Activated T-cell treated with anti-CD3 and anti-CD28 coated beads for 24 hours (primary cell): ENCODE results near the gene EGFLAM.
A peak's percentile ranks its signal among the peaks of the same experiment; 100 is the strongest.

Source experiments
- DNase-seq: peaks from one replicate; pipeline ENCODE4 v3.0.0-alpha.2; 2020; ENCODE audit warnings: low read depth

The EGFLAM gene

GRCh38 chr5:38420691-38421390, 162.5 kb downstream of the EGFLAM start:
- DNase-seq, result peak; percentile 11

GRCh38 chr5:38422622-38423021, 164.3 kb downstream of the EGFLAM start:
- no peak for DNase-seq

- no peak for DNase-seq
These were observed 165.2 kb downstream of the EGFLAM start for GRCh38 chr5:38423276-38424147.

GRCh38 chr5:38424148-38425060, 166.0 kb downstream of the EGFLAM start:
- DNase-seq, result no peak

GRCh38 chr5:38426490-38426889, 168.1 kb downstream of the EGFLAM start:
- no peak for DNase-seq

- no peak for DNase-seq
These were observed 168.9 kb downstream of the EGFLAM start for GRCh38 chr5:38426986-38427950.

GRCh38 chr5:38431242-38431853, 173.0 kb downstream of the EGFLAM start:
- no peak for DNase-seq

- no peak for DNase-seq
These were observed 175.0 kb downstream of the EGFLAM start for GRCh38 chr5:38433160-38433861.

GRCh38 chr5:38434966-38435705, 176.8 kb downstream of the EGFLAM start:
- no peak for DNase-seq

- DNase-seq, result no peak
These were observed 180.4 kb downstream of the EGFLAM start for GRCh38 chr5:38438757-38439156.

GRCh38 chr5:38441453-38442246, 183.3 kb downstream of the EGFLAM start:
- peak; percentile 76 for DNase-seq

GRCh38 chr5:38442247-38442573, 183.9 kb downstream of the EGFLAM start:
- DNase-seq, result no peak

GRCh38 chr5:38443390-38443789, 185.0 kb downstream of the EGFLAM start:
- DNase-seq, result no peak

GRCh38 chr5:38445374-38446028, 187.1 kb downstream of the EGFLAM start:
- no peak for DNase-seq

GRCh38 chr5:38446029-38446522, 187.7 kb downstream of the EGFLAM start:
- DNase-seq, result no peak

- DNase-seq, result no peak
These were observed 188.7 kb downstream of the EGFLAM start for GRCh38 chr5:38447056-38447455.

GRCh38 chr5:38447786-38448185, 189.4 kb downstream of the EGFLAM start:
- DNase-seq, result no peak
